H1 (cell line): ENCODE data around the gene PTPN5. TPM values are rescaled to one million over a fixed set of nuclear protein-coding genes. Genes with fewer than 3 reads are reported as not detected.

ENCODE experiments used
- CTCF ChIA-PET: fragments of 300-600 bp; sonication (Branson Sonifier 250); formaldehyde crosslinking; loops from one replicate; lab custom pipeline; 2021; ENCODE audit not compliant: partially characterized antibody; lab: Charles Lee
- POLR2A ChIA-PET: fragments of 300-600 bp; sonication (Branson Sonifier 250); formaldehyde crosslinking; loops from one replicate; lab custom pipeline; 2021; ENCODE audit warnings: inconsistent platforms; ENCODE audit not compliant: partially characterized antibody; lab: Charles Lee
- DNase-seq, 2 experiments: peaks; one replicate each; pipeline versions ENCODE4 v3.0.0 to v3.0.0-alpha.2; 2010 to 2022; ENCODE audit warnings: low spot score in 2 of 2, low read depth in 1 of 2, mixed read lengths in 1 of 2
- FAIRE-seq: peaks from 2 replicates; lab custom pipeline; 2011; peaks lifted over from hg19 to GRCh38; lab: Jason Lieb, UNC
- H2AFZ ChIP-seq: 2 replicates; pipeline ENCODE4 v1.8.1; 2012; ENCODE audit warnings: low read length, inconsistent platforms
- H2AK5ac ChIP-seq: 2 replicates; pipeline ENCODE4 v1.6.1; 2013; ENCODE audit warnings: low read depth, low read length
- H2BK120ac ChIP-seq: replicated peaks from 2 replicates; pipeline ENCODE3; 2013; ENCODE audit warnings: low read depth, low read length, inconsistent platforms
- H2BK12ac ChIP-seq: 2 replicates; pipeline ENCODE4 v1.6.1; 2013; ENCODE audit warnings: low read depth, low read length
- H2BK15ac ChIP-seq: 2 replicates; pipeline ENCODE4 v1.6.1; 2013; ENCODE audit warnings: low read length
- H2BK20ac ChIP-seq: 2 replicates; pipeline ENCODE4 v1.6.1; 2013; ENCODE audit warnings: low read length
- H2BK5ac ChIP-seq: 2 replicates; pipeline ENCODE4 v1.6.1; 2013; ENCODE audit warnings: low read depth, low read length
- H3K14ac ChIP-seq: 2 replicates; pipeline ENCODE4 v1.6.1; 2013; ENCODE audit warnings: inconsistent platforms; ENCODE audit not compliant: insufficient read length
- H3K18ac ChIP-seq: 2 replicates; pipeline ENCODE4 v1.6.1; 2013; ENCODE audit warnings: low read length; ENCODE audit errors: extremely low read depth
- H3K23ac ChIP-seq: 2 replicates; pipeline ENCODE4 v1.6.1; 2013; ENCODE audit warnings: inconsistent platforms; ENCODE audit not compliant: insufficient read length
- H3K23me2 ChIP-seq: 2 replicates; pipeline ENCODE4 v1.6.1; 2013; ENCODE audit warnings: low read depth, low read length
- H3K27ac ChIP-seq: 2 replicates; pipeline ENCODE4 v1.6.1; 2011; ENCODE audit warnings: low read depth, low read length, inconsistent platforms
- H3K27me3 ChIP-seq, 4 experiments: replicated peaks in 1 of 4; 1 replicate in 1 of 4; 2 replicates in 3 of 4; pipeline versions ENCODE4 v1.6.1 to v1.8.1; 2011 to 2013; ENCODE audit warnings: low read length in 3 of 4, mild to moderate bottlenecking in 3 of 4, inconsistent platforms in 2 of 4, mixed read lengths in 2 of 4, moderate library complexity in 1 of 4; ENCODE audit not compliant: control insufficient read depth in 3 of 4, insufficient read depth in 3 of 4; ENCODE audit errors: extremely low read depth in 1 of 4
- H3K36me3 ChIP-seq, 4 experiments: 2 replicates each; pipeline versions ENCODE4 v1.6.1 to v1.8.1; 2011 to 2013; ENCODE audit warnings: mild to moderate bottlenecking in 4 of 4, low read length in 3 of 4, moderate library complexity in 2 of 4, control low read depth in 1 of 4, inconsistent platforms in 1 of 4; ENCODE audit not compliant: insufficient read depth in 4 of 4, control insufficient read depth in 2 of 4
- H3K4ac ChIP-seq: replicated peaks from 2 replicates; pipeline ENCODE3; 2013; ENCODE audit warnings: low read length, low read depth, mixed read lengths, inconsistent platforms; ENCODE audit not compliant: insufficient read length
- H3K4me1 ChIP-seq, 4 experiments: replicated peaks in 1 of 4; 1 replicate in 1 of 4; 2 replicates in 3 of 4; pipeline versions ENCODE4 v1.6.1 to v1.8.1; 2011 to 2013; ENCODE audit warnings: low read length in 3 of 4, inconsistent platforms in 2 of 4, mixed read lengths in 1 of 4; ENCODE audit not compliant: insufficient read depth in 4 of 4, control insufficient read depth in 3 of 4
- H3K4me2 ChIP-seq, 2 experiments: 2 replicates each; pipeline versions ENCODE4 v1.6.1 to v1.8.1; 2011 to 2013; ENCODE audit warnings: low read depth in 2 of 2, low read length in 2 of 2, control low read depth in 1 of 2, inconsistent platforms in 1 of 2, mild to moderate bottlenecking in 1 of 2; ENCODE audit not compliant: insufficient read depth in 1 of 2
- H3K4me3 ChIP-seq, 4 experiments: fragments of 200-600, 300-600 bp in 1 of 4; sonication (generic), shearing (Covaris generic), sonication (Bioruptor Twin) in 1 of 4; 2 replicates each; pipeline versions ENCODE4 v1.5.1 to v1.8.1; 2011 to 2016; ENCODE audit warnings: low read length in 4 of 4, low read depth in 3 of 4, control low read depth in 2 of 4, inconsistent platforms in 2 of 4, mild to moderate bottlenecking in 2 of 4, mixed read lengths in 1 of 4, moderate library complexity in 1 of 4; ENCODE audit not compliant: insufficient read depth in 2 of 4; ENCODE audit errors: extremely low read depth in 1 of 4
- H3K56ac ChIP-seq: replicated peaks from 2 replicates; pipeline ENCODE3; 2013; ENCODE audit warnings: low read depth, mild to moderate bottlenecking, mixed read lengths, low read length, inconsistent platforms; ENCODE audit not compliant: insufficient read length
- H3K79me1 ChIP-seq: 2 replicates; pipeline ENCODE4 v1.6.1; 2013; ENCODE audit warnings: low read depth, low read length, control low read depth
- H3K79me2 ChIP-seq, 2 experiments: 2 replicates each; pipeline versions ENCODE4 v1.6.1 to v1.8.1; 2012 to 2013; ENCODE audit warnings: low read length in 2 of 2, mild to moderate bottlenecking in 2 of 2, inconsistent platforms in 1 of 2; ENCODE audit not compliant: insufficient read depth in 2 of 2, control insufficient read depth in 1 of 2
- H3K9ac ChIP-seq, 4 experiments: replicated peaks in 1 of 4; 1 replicate in 1 of 4; 2 replicates in 3 of 4; pipeline versions ENCODE4 v1.6.1 to v1.8.1; 2011 to 2013; ENCODE audit warnings: low read depth in 3 of 4, low read length in 3 of 4, control low read depth in 2 of 4, mild to moderate bottlenecking in 2 of 4, moderate library complexity in 2 of 4, inconsistent platforms in 1 of 4; ENCODE audit errors: extremely low read depth in 1 of 4
- H3K9me3 ChIP-seq, 2 experiments: 2 replicates each; pipeline versions ENCODE4 v1.6.1 to v1.8.1; 2012 to 2013; ENCODE audit warnings: mild to moderate bottlenecking in 2 of 2, moderate library complexity in 2 of 2, control low read depth in 1 of 2, inconsistent platforms in 1 of 2, low read depth in 1 of 2, low read length in 1 of 2, mixed read lengths in 1 of 2; ENCODE audit not compliant: insufficient read depth in 2 of 2
- H4K20me1 ChIP-seq, 2 experiments: replicated peaks in 1 of 2; 2 replicates each; pipeline versions ENCODE3 to v1.8.1; 2011 to 2013; ENCODE audit warnings: inconsistent platforms in 2 of 2, low read length in 2 of 2, mild to moderate bottlenecking in 1 of 2; ENCODE audit not compliant: insufficient read depth in 2 of 2, control insufficient read depth in 1 of 2
- H4K5ac ChIP-seq: 2 replicates; pipeline ENCODE4 v1.6.1; 2013; ENCODE audit warnings: low read length, low read depth, mixed read lengths, inconsistent platforms; ENCODE audit not compliant: insufficient read length
- H4K8ac ChIP-seq: 2 replicates; pipeline ENCODE4 v1.8.0; 2013; ENCODE audit warnings: mild to moderate bottlenecking, moderate library complexity, low read length, inconsistent platforms; ENCODE audit not compliant: insufficient read depth; ENCODE audit errors: extremely low read depth
- H4K91ac ChIP-seq: replicated peaks from 2 replicates; pipeline ENCODE3; 2013; ENCODE audit warnings: low read length, mixed read lengths, inconsistent platforms; ENCODE audit not compliant: insufficient read length
- EP300 ChIP-seq, 2 experiments: IDR thresholded peaks; 1 replicate in 1 of 2; 2 replicates in 1 of 2; pipeline ENCODE4 v1.6.1; 2011 to 2012; ENCODE audit warnings: low read depth in 2 of 2, low read length in 2 of 2, mild to moderate bottlenecking in 2 of 2, borderline replicate concordance in 1 of 2, inconsistent platforms in 1 of 2, moderate library complexity in 1 of 2
- GTF2F1 ChIP-seq: IDR thresholded peaks from 2 replicates; pipeline ENCODE4 v1.6.1; 2012; ENCODE audit warnings: low read depth, low read length, improper control_type of control experiment, borderline replicate concordance
- WGBS, 2 experiments: shearing (Covaris generic) in 1 of 2; methylation state at CpG; one replicate each; pipeline versions ENCODE4 v1.1.6 to v1.1.7; 2013 to 2015; ENCODE audit warnings: low lambda C conversion rate in 2 of 2, mixed read lengths in 2 of 2, inconsistent platforms in 1 of 2, low coverage in 1 of 2, missing lambda C conversion rate in 1 of 2; ENCODE audit not compliant: insufficient replicate concordance in 2 of 2, insufficient coverage in 1 of 2, insufficient read length in 1 of 2; ENCODE audit errors: extremely low coverage in 1 of 2, missing lambda C conversion rate in 1 of 2; 5-methylcytosine and 5-hydroxymethylcytosine counted together
- polyA plus RNA-seq, 7 experiments: library from polyadenylated mRNA; depleted of rRNA in 3 of 7; stranded (reverse) in 5 of 7; unstranded in 2 of 7; fragments of >200 nt in 5 of 7; fragments of 200-250 nt in 2 of 7; gene quantifications; 1 replicate in 5 of 7; 2 replicates in 1 of 7; 4 replicates in 1 of 7; pipeline versions ENCODE4 v1.2.1 to v1.2.3, GENCODE V29; 2011 to 2013; ENCODE audit warnings: missing spikeins in 2 of 7, mixed read lengths in 2 of 7
- total RNA-seq: library from RNA; stranded (reverse); fragmentation: NEBNext Ultra II Directional; extraction: Animal tissue kit (Norgen Biotek cat#: 25700); gene quantifications from 2 replicates; pipeline ENCODE4 v1.2.1, GENCODE V29; 2021

Gene PTPN5
- total and polyA plus RNA-seq, 2 of the 8 experiments (the other 6 are each of a cell fraction or from before 2014, with no cell fraction given) = 8.4 to 12.9 TPM

GRCh38 chr11:18748766-18749365 lies 42.7 kb downstream of the PTPN5 start:
- CTCF ChIA-PET = interaction anchor here (1.2 to 4.0 kb wide), 10 partner anchors 9 to 27 kb away, joined by 3 to 27 read pairs (median 8); no protein-coding TSS in a partner anchor
- no peaks in the 10 kb centered on the region for H3K9me3 ChIP-seq

More at GRCh38 chr11:18748766-18749365, 42.7 kb downstream of the PTPN5 start:
- Histone ChIP-seq H4K8ac (no peak overlapping the region), H3K56ac (no peak overlapping the region), H3K14ac (no peak overlapping the region), H3K79me2 (no peaks in the 10 kb centered on the region), H3K23ac (no peak overlapping the region), H2BK120ac (no peak overlapping the region), H2AK5ac (no peak overlapping the region), H2AFZ (no peak overlapping the region), H3K27ac (no peak overlapping the region), H4K5ac (no peak overlapping the region), H4K20me1 (no peaks in the 10 kb centered on the region), H3K23me2 (no peaks in the 10 kb centered on the region), H3K4me2 (no peak overlapping the region), H3K79me1 (no peaks in the 10 kb centered on the region), H2BK5ac (no peak overlapping the region), H3K36me3 (no peaks in the 10 kb centered on the region), H2BK20ac (no peak overlapping the region), H3K4me1 (peaks cover 0 to 8% (median 4%) of the 10 kb centered on the region in 4 experiments; a peak in 4 of 7 replicates), H2BK15ac (no peak overlapping the region), H3K4me3 (no peak overlapping the region), H3K9ac (no peak overlapping the region), H3K27me3 (no peaks in the 10 kb centered on the region), H3K4ac (no peak overlapping the region), H4K91ac (no peak overlapping the region), H2BK12ac (no peak overlapping the region; the same call in 1 of the 2 replicates), H3K18ac (no peak overlapping the region)
- FAIRE-seq = no peak
- WGBS, 2 experiments = 84% methylated on average over 13 of the region's 13 CpGs; no CpG with 5 or more reads in 1 of the 2 experiments
- DNase-seq = no peak
- TF ChIP-seq GTF2F1 (no peak), EP300 (IDR thresholded peaks at IDR 0.05; ENCODE audit: borderline replicate concordance in 1 of 2, low read depth in 2 of 2, low read length in 2 of 2) (no peak)
- POLR2A ChIA-PET = interaction anchor here (1.0 to 1.4 kb wide), 2 partner anchors 21 to 47 kb away, joined by 3 to 5 read pairs; no protein-coding TSS in a partner anchor
